NB4 (cell line): ENCODE results near the gene IDI1.

Source experiments
- DNase-seq: peaks from one replicate; pipeline ENCODE4 v3.0.0; 2010; ENCODE audit warnings: low read depth
- H3K4me3 ChIP-seq: one replicate; pipeline ENCODE4 v1.5.1; 2011; ENCODE audit warnings: mild to moderate bottlenecking, low read depth, low read length, moderate library complexity
- CTCF ChIP-seq: IDR thresholded peaks from one replicate; pipeline ENCODE4 v1.5.1; 2012; ENCODE audit warnings: low read depth, low read length
- MAX ChIP-seq: IDR thresholded peaks from 2 replicates; pipeline ENCODE4 v1.6.1; 2011; ENCODE audit warnings: low read depth, low read length
- MYC ChIP-seq: IDR thresholded peaks from 2 replicates; pipeline ENCODE4 v1.6.1; 2011; ENCODE audit warnings: low read depth, low read length
- POLR2A ChIP-seq: IDR thresholded peaks from 2 replicates; pipeline ENCODE4 v1.6.1; 2011; ENCODE audit warnings: mild to moderate bottlenecking; ENCODE audit not compliant: insufficient read length; ENCODE audit errors: extremely low read depth

IDI1 gene

GRCh38 chr10:1083581-1083980 lies 34.7 kb upstream of the IDI1 start:
- TF ChIP-seq CTCF (no peak), MAX (no peak), POLR2A (no peak), MYC (no peak)
- H3K4me3 ChIP-seq, result no peak overlapping the region
- no peak for DNase-seq

GRCh38 chr10:1078668-1079067 lies 29.7 kb upstream of the IDI1 start:
- no peak for DNase-seq
- TF ChIP-seq POLR2A, result no peak
- TF ChIP-seq CTCF, result no peak
- TF ChIP-seq MYC, result no peak
- no peak for TF ChIP-seq MAX
- no peak overlapping the region for H3K4me3 ChIP-seq

- H3K4me3 ChIP-seq, result no peak overlapping the region
- peak; percentile 40 for DNase-seq
Observed at GRCh38 chr10:1074748-1075308, 25.9 kb upstream of the IDI1 start.

GRCh38 chr10:1074052-1074747 lies 25.3 kb upstream of the IDI1 start:
- peak; percentile 17 for DNase-seq
- TF ChIP-seq POLR2A (no peak), CTCF (peak; percentile 4)
- no peak overlapping the region for H3K4me3 ChIP-seq

More at GRCh38 chr10:1074748-1075308, 25.9 kb upstream of the IDI1 start:
- no peak for TF ChIP-seq MAX
- TF ChIP-seq POLR2A, result no peak
- no peak for TF ChIP-seq CTCF
- no peak for TF ChIP-seq MYC

- no peak for TF ChIP-seq CTCF
- TF ChIP-seq POLR2A, result no peak
- no peak for TF ChIP-seq MAX
- no peak for TF ChIP-seq MYC
- DNase-seq, result peak; percentile 34
- H3K4me3 ChIP-seq, result no peak overlapping the region
Observed at GRCh38 chr10:1070919-1071318, 22.0 kb upstream of the IDI1 start.
